Common myeloid progenitor, CD34-positive (primary cell): Measurements from ENCODE around the gene TBXAS1.

Experiments used
- CTCF ChIA-PET: fragments of 350-600 bp; sonication (Branson Sonifier 250); formaldehyde crosslinking; loops from one replicate; lab custom pipeline; 2021; ENCODE audit warnings: antibody characterized with exemption; lab: Charles Lee
- POLR2A ChIA-PET: fragments of 350-600 bp; sonication (Branson Sonifier 250); formaldehyde crosslinking; loops from one replicate; lab custom pipeline; 2021; ENCODE audit warnings: antibody characterized with exemption; lab: Charles Lee
- DNase-seq, 3 donors: peaks; one replicate each; pipeline versions ENCODE4 v3.0.0 to v3.0.0-alpha.2; 2013
- H3K27ac ChIP-seq, 2 experiments: 1 replicate in 1 of 2; 2 replicates in 1 of 2; pipeline ENCODE4 v1.7.0; 2013; ENCODE audit warnings: inconsistent platforms in 2 of 2, low read length in 2 of 2, mild to moderate bottlenecking in 2 of 2, low read depth in 1 of 2, moderate library complexity in 1 of 2; ENCODE audit not compliant: severe bottlenecking in 2 of 2, insufficient read depth in 1 of 2, poor library complexity in 1 of 2
- H3K27me3 ChIP-seq, 5 experiments: replicated peaks in 2 of 5; 1 replicate in 3 of 5; 2 replicates in 2 of 5; pipeline versions ENCODE4 v1.6.1 to v1.7.0; 2013; ENCODE audit warnings: low read length in 4 of 5, mild to moderate bottlenecking in 2 of 5, moderate library complexity in 2 of 5, inconsistent platforms in 1 of 5; ENCODE audit not compliant: insufficient read depth in 5 of 5, control insufficient read depth in 4 of 5
- H3K36me3 ChIP-seq, 4 experiments: 1 replicate in 2 of 4; 2 replicates in 2 of 4; pipeline versions ENCODE4 v1.6.1 to v1.7.0; 2013; ENCODE audit warnings: low read length in 3 of 4, control low read depth in 1 of 4, mild to moderate bottlenecking in 1 of 4; ENCODE audit not compliant: control insufficient read depth in 4 of 4, insufficient read depth in 4 of 4
- H3K4me1 ChIP-seq, 4 experiments: 1 replicate in 3 of 4; 2 replicates in 1 of 4; pipeline versions ENCODE4 v1.6.1 to v1.7.1; 2013; ENCODE audit warnings: low read length in 3 of 4, mild to moderate bottlenecking in 3 of 4, control low read depth in 1 of 4, inconsistent platforms in 1 of 4, moderate library complexity in 1 of 4; ENCODE audit not compliant: control insufficient read depth in 4 of 4, insufficient read depth in 4 of 4; ENCODE audit errors: control extremely low read depth in 1 of 4
- H3K4me3 ChIP-seq, 7 experiments: 1 replicate in 4 of 7; 2 replicates in 3 of 7; pipeline versions ENCODE4 v1.5.1 to v1.7.0; 2013; ENCODE audit warnings: mild to moderate bottlenecking in 7 of 7, low read length in 6 of 7, moderate library complexity in 6 of 7, inconsistent platforms in 2 of 7, low read depth in 2 of 7, control low read depth in 1 of 7; ENCODE audit not compliant: insufficient read depth in 4 of 7, control insufficient read depth in 1 of 7; ENCODE audit errors: extremely low read depth in 1 of 7
- H3K9me3 ChIP-seq, 5 experiments: 1 replicate in 4 of 5; 2 replicates in 1 of 5; pipeline versions ENCODE4 v1.6.1 to v1.7.1; 2013; ENCODE audit warnings: low read length in 4 of 5, mild to moderate bottlenecking in 2 of 5, inconsistent platforms in 1 of 5, low read depth in 1 of 5, moderate library complexity in 1 of 5; ENCODE audit not compliant: control insufficient read depth in 4 of 5, insufficient read depth in 2 of 5; ENCODE audit errors: control extremely low read depth in 1 of 5
- WGBS: methylation state at CpG from one replicate; pipeline ENCODE4 v1.1.5; 2013; ENCODE audit not compliant: insufficient coverage; 5-methylcytosine and 5-hydroxymethylcytosine counted together

Gene TBXAS1

DNA sequence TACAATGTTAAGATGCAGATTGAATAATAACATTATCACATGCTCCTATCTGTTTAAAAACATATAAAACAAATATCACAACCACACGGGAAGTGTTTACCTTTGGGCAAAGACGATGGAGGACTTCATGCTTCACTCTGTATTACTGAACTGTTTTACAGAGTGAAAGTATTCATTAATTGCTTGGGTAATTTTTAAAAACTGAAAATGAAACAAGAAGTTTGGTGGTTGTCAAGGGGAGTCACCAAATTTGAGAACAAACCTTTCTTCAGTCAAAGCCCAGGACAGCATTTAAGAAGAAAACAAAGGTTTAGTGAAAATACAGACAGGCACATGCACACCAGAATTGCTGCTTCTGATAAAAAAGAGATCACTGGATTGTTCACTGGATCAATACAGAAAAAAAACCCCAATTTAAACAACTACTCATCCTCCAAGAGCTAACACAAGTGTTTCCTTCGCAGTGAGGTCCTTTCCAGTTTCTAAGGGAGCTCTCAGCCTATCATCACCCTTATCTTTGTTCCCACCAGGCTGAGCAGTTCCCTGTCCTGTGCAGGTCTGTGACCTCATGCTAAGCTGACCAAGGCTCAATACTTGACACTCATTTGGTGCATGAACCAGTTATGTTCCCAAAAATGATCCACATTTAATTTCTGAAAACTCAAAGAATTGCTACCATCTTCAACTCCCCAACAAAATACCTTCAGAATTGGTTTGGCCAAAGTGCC is 224.9 kb downstream of the TBXAS1 start:
- H3K36me3 ChIP-seq, result peaks cover 8 to 18% (median 10%) of the 10 kb centered on the region in 4 experiments
- H3K4me3 ChIP-seq, result no peak overlapping the region
- 93% methylated on average over 3 of the region's 3 CpGs for WGBS
- no peaks in the 10 kb centered on the region for H3K9me3 ChIP-seq
- ChIA-PET POLR2A (no interaction called here), CTCF (interaction anchor here (0.6 kb wide), 1 partner anchor 9 kb away, joined by 3 read pairs; no protein-coding TSS in a partner anchor)
- no peak overlapping the region for H3K27ac ChIP-seq
- no peak for DNase-seq
- no peaks in the 10 kb centered on the region for H3K27me3 ChIP-seq
- peaks cover 0 to 9% (median 3%) of the 10 kb centered on the region in 4 experiments for H3K4me1 ChIP-seq

DNA sequence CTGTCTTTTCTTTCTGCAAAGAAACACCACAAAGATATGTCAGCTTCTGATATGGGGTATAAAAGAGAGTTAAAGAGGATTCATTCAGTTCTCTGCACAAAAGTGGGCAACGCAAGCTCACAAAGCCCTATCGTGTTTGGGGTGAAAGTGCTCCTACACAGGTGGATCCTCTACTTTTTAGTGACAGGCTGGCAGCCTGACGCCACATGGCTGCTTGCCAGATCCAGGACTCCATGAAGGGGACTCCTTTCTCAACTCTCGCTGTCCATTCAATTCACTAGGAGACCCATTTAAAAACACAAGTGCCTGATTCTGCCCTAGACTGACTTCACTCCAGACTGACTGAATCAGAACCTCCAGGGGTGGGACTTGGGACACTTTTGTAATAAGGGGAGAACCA is 225.7 kb downstream of the TBXAS1 start:
- WGBS, result 100% methylated on average over 3 of the region's 4 CpGs
- no peak for DNase-seq
- no peak overlapping the region for H3K4me3 ChIP-seq
- no peaks in the 10 kb centered on the region for H3K27me3 ChIP-seq
- no peaks in the 10 kb centered on the region for H3K9me3 ChIP-seq
- peaks cover 5 to 18% (median 9%) of the 10 kb centered on the region in 4 experiments for H3K36me3 ChIP-seq
- H3K27ac ChIP-seq, result no peak overlapping the region
- H3K4me1 ChIP-seq, result peaks cover 0 to 17% (median 7%) of the 10 kb centered on the region in 4 experiments
- CTCF ChIA-PET, result interaction anchor here (0.6 to 0.9 kb wide), 2 partner anchors 9 to 10 kb away, joined by 3 read pairs; no protein-coding TSS in a partner anchor
- POLR2A ChIA-PET, result no interaction called here

DNA sequence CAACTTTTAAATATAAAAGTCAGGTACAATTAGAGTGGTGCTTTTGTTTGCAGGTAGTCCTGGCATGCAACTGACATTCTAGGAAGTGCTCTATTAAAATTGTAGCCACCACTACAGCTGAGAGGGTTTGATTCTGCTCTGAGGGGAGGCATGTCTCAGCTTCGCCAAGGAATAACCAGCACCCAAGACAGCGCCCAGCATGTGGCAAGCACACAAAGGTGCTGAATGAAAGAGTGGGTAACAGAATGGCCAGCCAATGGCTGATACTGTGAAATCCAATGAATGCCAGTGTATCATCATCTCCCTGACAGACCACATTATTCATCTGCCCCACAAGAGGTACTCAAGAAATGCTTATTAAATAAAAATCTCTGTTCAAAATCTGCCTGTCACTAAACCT is 226.8 kb downstream of the TBXAS1 start:
- POLR2A ChIA-PET, result no interaction called here
- DNase-seq, result no peak
- H3K36me3 ChIP-seq, result peaks cover 4 to 18% (median 6%) of the 10 kb centered on the region in 4 experiments

DNA sequence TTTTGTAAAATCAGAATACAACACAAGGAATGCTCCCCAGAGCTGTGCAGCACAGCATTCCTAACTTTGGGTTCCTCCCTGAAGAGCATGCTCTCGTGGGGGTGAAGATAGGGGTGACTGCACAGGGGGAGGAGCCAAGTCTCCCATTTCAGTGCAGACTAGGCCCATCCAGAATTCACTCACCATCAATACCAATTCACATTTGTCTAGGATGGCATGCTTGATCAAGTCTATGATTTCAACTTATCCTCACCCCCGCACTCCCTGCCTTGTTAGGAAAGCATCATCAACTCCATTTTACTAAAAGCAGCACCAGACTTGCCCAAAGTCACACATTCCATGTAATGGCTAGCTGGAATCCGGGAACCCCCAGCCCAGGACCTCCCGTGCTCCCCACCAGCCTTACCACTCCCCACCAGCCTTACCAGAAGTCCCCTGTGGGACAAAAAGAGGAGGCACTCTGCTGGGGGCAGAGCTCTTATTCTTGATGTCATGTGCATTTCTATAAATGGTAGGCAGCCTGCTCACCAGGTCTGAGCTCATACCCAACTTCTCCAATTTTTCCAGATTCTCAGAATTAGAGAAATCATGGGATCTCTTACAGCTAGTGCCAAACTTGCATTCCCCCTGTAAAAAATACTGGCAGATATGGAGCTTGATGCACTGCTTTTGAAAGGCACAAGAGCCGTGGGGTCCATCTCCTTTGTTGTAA is 227.5 kb downstream of the TBXAS1 start:
- no peak for DNase-seq
- no peak overlapping the region for H3K4me3 ChIP-seq
- H3K27ac ChIP-seq, result no peak overlapping the region
- POLR2A ChIA-PET, result no interaction called here
- CTCF ChIA-PET, result interaction anchor here (1.1 kb wide), 1 partner anchor 15 kb away, joined by 4 read pairs; no protein-coding TSS in a partner anchor
- H3K27me3 ChIP-seq, result no peaks in the 10 kb centered on the region
- no peaks in the 10 kb centered on the region for H3K9me3 ChIP-seq
- WGBS, result 100% methylated on average over 2 of the region's 5 CpGs
- peaks cover 0 to 35% (median 19%) of the 10 kb centered on the region in 4 experiments for H3K4me1 ChIP-seq
- H3K36me3 ChIP-seq, result peaks cover 4 to 18% (median 6%) of the 10 kb centered on the region in 4 experiments

More for the DNA sequence above, 226.8 kb downstream of the TBXAS1 start:
- no peaks in the 10 kb centered on the region for H3K27me3 ChIP-seq
- no peak overlapping the region for H3K4me3 ChIP-seq
- peaks cover 0 to 27% (median 13%) of the 10 kb centered on the region in 4 experiments for H3K4me1 ChIP-seq
- 100% methylated on average over 2 of the region's 2 CpGs for WGBS
- no peak overlapping the region for H3K27ac ChIP-seq
- CTCF ChIA-PET, result interaction anchor here (0.9 kb wide), 1 partner anchor 8 kb away, joined by 3 read pairs; no protein-coding TSS in a partner anchor
- H3K9me3 ChIP-seq, result no peaks in the 10 kb centered on the region

DNA sequence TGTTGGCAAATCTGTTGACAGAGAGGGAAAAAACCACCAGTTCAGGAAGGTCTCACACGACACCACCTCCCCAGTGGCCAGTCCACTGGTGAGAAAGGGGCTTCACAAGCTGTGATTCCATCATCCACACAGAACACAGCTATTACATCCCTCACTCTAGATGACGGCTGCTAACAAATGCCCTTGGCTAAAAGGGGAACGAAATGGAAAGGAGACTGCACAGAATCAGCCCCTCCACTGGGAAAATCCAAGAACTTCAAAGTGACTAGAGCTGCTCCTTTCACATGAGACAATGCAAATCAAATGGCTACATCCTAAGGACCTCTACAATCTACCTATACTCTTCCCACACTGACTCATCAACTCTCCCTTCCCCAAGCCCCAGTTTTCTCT is 228.1 kb downstream of the TBXAS1 start:
- Histone ChIP-seq H3K9me3 (no peaks in the 10 kb centered on the region), H3K36me3 (peaks cover 4 to 18% (median 6%) of the 10 kb centered on the region in 4 experiments), H3K4me3 (no peak overlapping the region), H3K27ac (no peak overlapping the region), H3K27me3 (no peaks in the 10 kb centered on the region), H3K4me1 (peaks cover 0 to 40% (median 22%) of the 10 kb centered on the region in 4 experiments)
- POLR2A ChIA-PET, result no interaction called here
- no peak for DNase-seq
- 100% methylated on average over 2 of the region's 3 CpGs for WGBS
- CTCF ChIA-PET, result interaction anchor here (0.5 to 1.1 kb wide), 2 partner anchors 15 to 426 kb away, joined by 3 to 4 read pairs; no protein-coding TSS in a partner anchor

DNA sequence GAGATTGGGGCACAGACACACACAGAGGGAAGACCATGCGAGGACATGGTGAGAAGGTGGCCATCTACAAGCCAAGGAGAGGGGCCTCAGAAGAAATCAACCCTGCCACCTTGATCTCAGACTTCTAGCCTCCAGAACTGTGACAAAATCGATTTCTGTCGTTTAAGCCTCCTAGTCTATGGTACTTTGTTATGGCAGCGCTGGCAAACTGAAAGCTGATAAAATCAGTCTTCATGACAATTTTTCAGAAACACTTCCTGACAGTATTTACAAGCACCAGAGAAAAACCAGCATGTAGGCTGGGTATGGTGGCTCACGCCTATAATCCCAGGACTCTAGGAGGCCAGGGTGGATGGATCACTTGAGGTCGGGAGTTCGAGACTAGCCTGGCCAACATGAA is 229.5 kb downstream of the TBXAS1 start:
- Histone ChIP-seq H3K27me3 (no peaks in the 10 kb centered on the region), H3K27ac (no peak overlapping the region), H3K9me3 (no peaks in the 10 kb centered on the region), H3K4me3 (no peak overlapping the region), H3K36me3 (peaks cover 4 to 18% (median 6%) of the 10 kb centered on the region in 4 experiments), H3K4me1 (peaks cover 2 to 42% (median 24%) of the 10 kb centered on the region in 4 experiments)
- DNase-seq, result peak in 1 of 3 donors; percentile 24
- POLR2A ChIA-PET, result no interaction called here
- 27% methylated on average over 2 of the region's 7 CpGs for WGBS
- CTCF ChIA-PET, result no interaction called here
